ENCODE data around the gene UGGT2. TPM values are rescaled to one million over a fixed set of nuclear protein-coding genes. Genes with fewer than 3 reads are reported as not detected.

Gene UGGT2
- total and polyA plus RNA-seq, 9 of the 15 experiments (the other 6 are each of a cell fraction or from before 2014, with no cell fraction given): 3.5 to 24.5 (median 18.3) TPM

DNA sequence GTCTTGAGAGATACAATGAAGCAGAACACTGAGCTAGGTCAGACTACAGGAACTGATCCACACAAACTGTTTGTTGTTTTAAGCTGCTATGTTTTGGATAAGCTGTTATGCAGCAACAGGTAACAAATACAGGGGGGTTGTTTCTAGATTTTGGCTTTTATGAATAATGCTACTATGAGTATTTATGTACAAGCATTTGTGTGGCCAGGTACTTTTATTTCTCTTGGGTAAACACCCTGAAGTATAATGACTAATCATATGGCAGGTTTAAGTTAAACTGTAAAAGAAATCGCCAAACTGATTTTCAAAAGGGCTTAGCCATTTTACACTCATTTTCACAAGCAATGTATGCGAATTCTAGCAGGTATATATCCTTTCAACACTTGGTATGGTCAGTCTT lies 210.3 kb downstream of the UGGT2 start:
- ChIA-PET POLR2A (no interaction called here), CTCF (ENCODE audit: low intra/inter-chr PET ratio) (no interaction called here)
- Histone ChIP-seq H3K9me3 (replicated peaks; ENCODE audit: control insufficient read depth, insufficient read depth, low read depth, low read length) (no peaks in the 10 kb centered on the region; the same call in none of the 2 replicates), H3K27ac (ENCODE audit: extremely low read depth, low read depth, low read length) (no peak overlapping the region), H3K36me3 (ENCODE audit: control insufficient read depth, insufficient read depth, low read length) (no peaks in the 10 kb centered on the region), H3K79me2 (ENCODE audit: control insufficient read depth, insufficient read depth, low read length) (no peaks in the 10 kb centered on the region), H3K9me1 (ENCODE audit: control insufficient read depth, insufficient read depth, low read length) (no peaks in the 10 kb centered on the region), H3K4me2 (ENCODE audit: insufficient read depth, low read length) (no peak overlapping the region), H3K27me3 (ENCODE audit: control insufficient read depth in 2 of 2, insufficient read depth in 2 of 2, low read length in 2 of 2) (no peaks in the 10 kb centered on the region), H3K4me1 (replicated peaks in 1 of 2; ENCODE audit: control insufficient read depth in 2 of 2, insufficient read depth in 2 of 2, low read length in 2 of 2) (no peaks in the 10 kb centered on the region), H3K4me3 (no peak overlapping the region), H2AFZ (ENCODE audit: low read depth, low read length) (no peak overlapping the region), H4K20me1 (replicated peaks; ENCODE audit: control insufficient read depth, insufficient read depth, low read length) (no peaks in the 10 kb centered on the region), H3K9ac (ENCODE audit: insufficient read depth in 1 of 2, low read depth in 2 of 2, low read length in 2 of 2) (no peak overlapping the region)
- ATAC-seq: no peak
- intact Hi-C loops (cut with micrococcal nuclease): no loop called here
- DNase-seq (ENCODE audit: extremely low read depth in 1 of 4, low spot score in 3 of 4): no peak
- WGBS (ENCODE audit: insufficient coverage, low coverage, missing lambda C conversion rate): 84% methylated on average over 2 of the region's 2 CpGs
- no peak for TF ChIP-seq ZNF780A (CRISPR knock-in tag; IDR thresholded peaks at IDR 0.05)
- no peak for TF ChIP-seq RBM39 (optimal IDR thresholded peaks at IDR 0.05; ENCODE audit: low read depth, low read length)
- TF ChIP-seq HSF4 (CRISPR knock-in tag; IDR thresholded peaks at IDR 0.05; ENCODE audit: borderline replicate concordance): no peak
- no TSS peak for BruUV-seq (replicated peaks)
- no peak for FAIRE-seq
- in situ Hi-C loops (cut with MboI): loop anchor here (25.0 kb wide), 1 partner anchor 306 kb away; no protein-coding TSS in a partner anchor

DNA sequence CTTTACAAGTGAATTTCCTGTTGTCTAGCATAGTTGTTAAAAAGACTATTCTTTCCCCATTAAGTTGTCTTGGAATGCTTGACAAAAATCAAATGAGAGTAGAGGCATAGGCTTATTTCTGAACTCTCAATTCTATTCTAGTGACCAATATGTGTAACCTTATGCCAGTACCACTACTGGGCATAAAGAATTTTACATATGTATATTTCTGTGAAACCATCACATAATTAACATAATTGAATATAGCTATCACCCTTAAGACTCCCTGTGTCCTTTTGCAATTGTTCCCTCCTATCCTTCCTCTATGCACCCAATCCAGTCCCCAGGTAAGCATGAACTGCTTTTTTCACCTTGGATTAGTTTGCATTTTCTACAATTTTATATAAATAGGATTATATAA lies 211.3 kb downstream of the UGGT2 start:
- BruUV-seq (replicated peaks): no TSS peak
- no peak overlapping the region for H3K4me2 ChIP-seq (ENCODE audit: insufficient read depth, low read length)
- intact Hi-C loops (cut with micrococcal nuclease): no loop called here
- no peak overlapping the region for H3K27ac ChIP-seq (ENCODE audit: extremely low read depth, low read depth, low read length)
- no peaks in the 10 kb centered on the region; the same call in none of the 2 replicates for H3K9me3 ChIP-seq (replicated peaks; ENCODE audit: control insufficient read depth, insufficient read depth, low read depth, low read length)
- H3K9ac ChIP-seq (ENCODE audit: insufficient read depth in 1 of 2, low read depth in 2 of 2, low read length in 2 of 2): no peak overlapping the region
- ChIA-PET CTCF (ENCODE audit: low intra/inter-chr PET ratio) (no interaction called here), POLR2A (no interaction called here)
- H3K4me1 ChIP-seq (replicated peaks in 1 of 2; ENCODE audit: control insufficient read depth in 2 of 2, insufficient read depth in 2 of 2, low read length in 2 of 2): no peaks in the 10 kb centered on the region
- no peaks in the 10 kb centered on the region for H3K36me3 ChIP-seq (ENCODE audit: control insufficient read depth, insufficient read depth, low read length)
- DNase-seq (ENCODE audit: extremely low read depth in 1 of 4, low spot score in 3 of 4) (no peak), FAIRE-seq (no peak), ATAC-seq (no peak)
- no peaks in the 10 kb centered on the region for H3K27me3 ChIP-seq (ENCODE audit: control insufficient read depth in 2 of 2, insufficient read depth in 2 of 2, low read length in 2 of 2)
- in situ Hi-C loops (cut with MboI): loop anchor here (25.0 kb wide), 1 partner anchor 305 kb away; no protein-coding TSS in a partner anchor
- no peaks in the 10 kb centered on the region for H4K20me1 ChIP-seq (replicated peaks; ENCODE audit: control insufficient read depth, insufficient read depth, low read length)
- no peaks in the 10 kb centered on the region for H3K9me1 ChIP-seq (ENCODE audit: control insufficient read depth, insufficient read depth, low read length)
- H3K4me3 ChIP-seq: no peak overlapping the region
- H3K79me2 ChIP-seq (ENCODE audit: control insufficient read depth, insufficient read depth, low read length): no peaks in the 10 kb centered on the region
- no peak overlapping the region for H2AFZ ChIP-seq (ENCODE audit: low read depth, low read length)
- no peak for TF ChIP-seq NR3C1 (CRISPR knock-in tag; IDR thresholded peaks at IDR 0.05)
- TF ChIP-seq ZBTB11 (CRISPR knock-in tag; IDR thresholded peaks at IDR 0.05): no peak
- no peak for TF ChIP-seq ZNF121 (CRISPR knock-in tag; conservative IDR thresholded peaks at IDR 0.05)
- TF ChIP-seq JUND (IDR thresholded peaks at IDR 0.05; ENCODE audit: borderline replicate concordance, low read depth, low read length): no peak
- no peak for TF ChIP-seq JUND (tag; IDR thresholded peaks at IDR 0.05; ENCODE audit: borderline replicate concordance, low read depth, low read length)
- no peak for TF ChIP-seq ZNF79 (CRISPR knock-in tag; IDR thresholded peaks at IDR 0.05; ENCODE audit: low read depth)
- TF ChIP-seq SMARCB1 (IDR thresholded peaks at IDR 0.05; ENCODE audit: insufficient read length, low read depth): no peak
- no peak for TF ChIP-seq E2F1 (CRISPR knock-in tag; IDR thresholded peaks at IDR 0.05)
- TF ChIP-seq RBM25 (IDR thresholded peaks at IDR 0.05; ENCODE audit: low read depth, low read length, severe bottlenecking): no peak
- TF ChIP-seq HIVEP1 (CRISPR knock-in tag; IDR thresholded peaks at IDR 0.05): no peak
